Measurements from ENCODE around the gene PPIL6.

PPIL6 gene

DNA sequence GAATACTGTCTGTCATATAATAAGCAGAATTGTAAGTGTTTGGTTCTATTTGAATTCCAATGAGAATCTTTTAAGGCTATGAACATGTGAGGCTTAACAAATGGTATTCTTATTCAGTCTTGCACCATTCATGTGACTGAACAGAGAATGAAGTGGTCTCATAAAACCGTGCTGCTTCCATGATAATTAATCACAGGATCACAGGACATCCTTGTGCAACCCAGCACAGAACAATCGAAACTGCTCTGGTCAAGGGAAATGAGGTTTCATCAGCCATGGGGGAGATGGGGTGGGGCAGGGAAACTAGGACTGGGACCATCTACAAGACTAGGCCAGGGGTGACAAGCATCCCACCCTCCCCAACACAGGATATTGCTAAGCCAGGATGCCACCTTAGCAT is 6.0 kb downstream of the PPIL6 start:
- DNase-seq (ENCODE audit: low spot score) = no peak
- POLR2A ChIA-PET (ENCODE audit: low non-redundant PET) = no interaction called here
- H3K27ac ChIP-seq = no peak overlapping the region
- CTCF ChIA-PET = no interaction called here
- TF ChIP-seq, protein P1, sequence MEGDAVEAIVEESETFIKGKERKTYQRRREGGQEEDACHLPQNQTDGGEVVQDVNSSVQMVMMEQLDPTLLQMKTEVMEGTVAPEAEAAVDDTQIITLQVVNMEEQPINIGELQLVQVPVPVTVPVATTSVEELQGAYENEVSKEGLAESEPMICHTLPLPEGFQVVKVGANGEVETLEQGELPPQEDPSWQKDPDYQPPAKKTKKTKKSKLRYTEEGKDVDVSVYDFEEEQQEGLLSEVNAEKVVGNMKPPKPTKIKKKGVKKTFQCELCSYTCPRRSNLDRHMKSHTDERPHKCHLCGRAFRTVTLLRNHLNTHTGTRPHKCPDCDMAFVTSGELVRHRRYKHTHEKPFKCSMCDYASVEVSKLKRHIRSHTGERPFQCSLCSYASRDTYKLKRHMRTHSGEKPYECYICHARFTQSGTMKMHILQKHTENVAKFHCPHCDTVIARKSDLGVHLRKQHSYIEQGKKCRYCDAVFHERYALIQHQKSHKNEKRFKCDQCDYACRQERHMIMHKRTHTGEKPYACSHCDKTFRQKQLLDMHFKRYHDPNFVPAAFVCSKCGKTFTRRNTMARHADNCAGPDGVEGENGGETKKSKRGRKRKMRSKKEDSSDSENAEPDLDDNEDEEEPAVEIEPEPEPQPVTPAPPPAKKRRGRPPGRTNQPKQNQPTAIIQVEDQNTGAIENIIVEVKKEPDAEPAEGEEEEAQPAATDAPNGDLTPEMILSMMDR (conservative IDR thresholded peaks at IDR 0.05; ENCODE audit: low read depth) = no peak

DNA sequence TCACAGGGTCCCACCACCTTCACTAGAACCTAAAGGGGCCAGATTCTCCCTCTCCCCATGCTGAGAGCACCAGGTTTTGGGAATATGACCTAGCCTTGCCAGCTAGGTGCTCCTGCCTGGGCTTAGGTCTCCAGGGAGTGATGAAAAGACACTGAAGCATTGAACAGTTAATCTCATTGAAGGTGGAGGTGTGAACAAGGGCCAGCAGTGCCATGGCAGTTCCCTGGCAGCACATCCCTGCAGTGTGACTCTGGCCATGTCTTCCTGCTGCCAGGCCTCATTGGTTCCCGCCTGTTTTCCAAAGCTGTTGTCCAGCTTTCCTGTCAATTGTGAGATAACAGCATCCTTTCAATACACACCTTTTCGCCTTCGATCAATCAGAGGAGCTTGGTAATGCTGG is 10.9 kb downstream of the PPIL6 start:
- ChIA-PET CTCF (interaction anchor here (0.6 to 1.2 kb wide), 3 partner anchors 34 to 899 kb away, joined by 3 to 4 read pairs (median 3); no protein-coding TSS in a partner anchor), POLR2A (ENCODE audit: low non-redundant PET) (no interaction called here)
- H3K27ac ChIP-seq = no peak overlapping the region
- no peak for DNase-seq (ENCODE audit: low spot score)
- TF ChIP-seq, protein P1 (conservative IDR thresholded peaks at IDR 0.05; ENCODE audit: low read depth) = no peak

DNA sequence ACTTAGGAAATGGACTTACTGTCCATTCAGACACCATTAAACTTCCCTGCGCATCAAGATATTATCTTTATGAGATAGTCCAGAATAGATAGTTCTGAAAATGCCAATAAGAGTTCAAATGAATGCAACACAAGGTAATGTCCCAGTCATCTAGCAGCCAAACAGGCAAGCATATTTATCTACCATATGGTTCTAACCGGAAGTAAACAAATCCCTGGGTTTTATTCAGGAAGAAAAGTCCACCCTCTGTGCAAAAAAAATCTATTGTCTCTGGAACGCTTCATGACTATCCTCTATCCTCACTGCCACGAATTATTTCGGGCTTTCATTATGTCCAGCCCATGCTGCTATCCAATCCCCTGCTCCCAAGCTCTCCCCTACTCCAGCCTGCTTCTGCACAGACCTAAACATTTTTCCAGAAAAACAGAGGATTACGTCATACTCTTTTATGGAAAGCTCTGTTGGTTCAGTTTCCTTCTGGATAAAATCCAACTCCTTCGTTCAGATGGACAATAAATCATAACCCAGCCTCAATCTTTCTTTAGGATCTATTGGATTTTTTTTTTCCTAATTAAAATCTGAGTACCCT is 11.4 kb downstream of the PPIL6 start:
- CTCF ChIA-PET = interaction anchor here (0.6 to 1.2 kb wide), 2 partner anchors 35 to 56 kb away, joined by 3 read pairs; no protein-coding TSS in a partner anchor
- no peak for DNase-seq (ENCODE audit: low spot score)
- TF ChIP-seq, protein P1 (conservative IDR thresholded peaks at IDR 0.05; ENCODE audit: low read depth) = no peak
- no peak overlapping the region for H3K27ac ChIP-seq
- POLR2A ChIA-PET (ENCODE audit: low non-redundant PET) = no interaction called here

DNA sequence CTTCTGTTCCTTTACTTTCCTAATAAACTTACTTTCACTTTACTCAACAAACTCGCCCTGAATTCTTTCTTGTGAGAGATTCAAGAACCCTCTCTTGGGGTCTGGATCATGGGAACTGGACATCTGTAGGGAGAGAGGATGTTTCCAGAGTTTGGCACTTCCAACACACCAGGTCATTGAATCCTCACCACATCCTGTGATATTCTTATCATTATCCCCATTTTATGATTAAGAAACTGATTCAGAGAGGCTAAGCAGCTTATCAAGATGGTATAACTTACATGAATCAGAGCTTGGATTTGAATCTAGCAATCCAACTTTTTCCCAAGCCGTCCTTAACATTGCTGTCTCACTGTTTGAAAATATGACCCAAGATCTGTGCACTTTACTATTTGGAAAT is 15.5 kb downstream of the PPIL6 start:
- ChIA-PET POLR2A (ENCODE audit: low non-redundant PET) (no interaction called here), CTCF (interaction anchor here (1.1 kb wide), 1 partner anchor 21 kb away, joined by 3 read pairs; no protein-coding TSS in a partner anchor)

DNA sequence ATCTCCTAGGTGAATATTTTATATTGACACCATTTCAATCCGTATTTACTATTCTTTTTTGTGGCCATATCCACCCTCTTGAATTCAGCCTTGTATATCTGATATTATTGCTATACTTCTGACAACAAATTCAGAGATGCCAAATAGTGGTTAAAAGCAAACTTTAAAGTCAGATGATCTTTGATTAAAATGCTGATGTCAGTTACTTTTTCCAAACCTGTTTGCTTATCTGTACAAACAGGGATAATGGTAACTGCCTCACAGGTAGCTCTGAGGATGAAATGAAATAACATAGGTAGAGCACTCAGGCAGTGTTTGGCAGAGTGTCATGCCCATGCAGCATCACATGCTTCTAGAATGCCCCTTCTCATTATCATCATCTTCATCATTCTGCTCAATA is 19.2 kb downstream of the PPIL6 start:
- DNase-seq (ENCODE audit: low spot score) = no peak
- no peak overlapping the region for H3K27ac ChIP-seq
- ChIA-PET CTCF (no interaction called here), POLR2A (ENCODE audit: low non-redundant PET) (interaction anchor here (0.5 kb wide), 1 partner anchor 11 kb away, joined by 3 read pairs; no protein-coding TSS in a partner anchor)
- TF ChIP-seq, protein P1 (conservative IDR thresholded peaks at IDR 0.05; ENCODE audit: low read depth) = no peak

More for the DNA sequence above, 15.5 kb downstream of the PPIL6 start:
- no peak for DNase-seq (ENCODE audit: low spot score)
- no peak overlapping the region for H3K27ac ChIP-seq
- TF ChIP-seq, protein P1 (conservative IDR thresholded peaks at IDR 0.05; ENCODE audit: low read depth) = no peak

DNA sequence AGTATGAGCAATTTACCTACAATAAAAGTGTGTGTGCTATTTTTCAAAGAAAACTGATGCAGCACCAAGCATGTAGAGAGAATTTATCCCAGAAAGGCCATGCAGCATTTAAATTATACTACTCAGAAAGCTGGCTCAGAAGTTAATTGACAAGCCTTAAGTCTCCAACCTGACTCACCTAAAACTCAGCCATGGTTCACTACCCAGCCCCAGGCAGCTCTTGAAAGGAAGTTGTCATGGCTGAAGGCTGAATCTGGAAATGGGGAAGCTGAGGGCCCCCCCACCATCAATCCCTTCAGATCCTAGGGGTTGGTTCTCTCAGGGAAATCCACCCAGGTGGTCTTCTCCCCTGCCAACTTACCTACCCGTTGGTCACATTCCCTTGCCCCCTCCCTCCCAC is 19.7 kb downstream of the PPIL6 start:
- ChIA-PET POLR2A (ENCODE audit: low non-redundant PET) (interaction anchor here (0.5 kb wide), 1 partner anchor 11 kb away, joined by 3 read pairs; no protein-coding TSS in a partner anchor), CTCF (no interaction called here)
- TF ChIP-seq, protein P1 (conservative IDR thresholded peaks at IDR 0.05; ENCODE audit: low read depth) = no peak
- peak; percentile 29 for DNase-seq (ENCODE audit: low spot score)
- H3K27ac ChIP-seq = no peak overlapping the region

Measured in RWPE1 (cell line).